H9 (cell line): ENCODE data around the gene KLHL4. TPM values are rescaled to one million over a fixed set of nuclear protein-coding genes. Genes with fewer than 3 reads are reported as not detected.
A peak's percentile ranks its signal among the peaks of the same experiment; 100 is the strongest.
"Not testable (repeated sequence)": the region's sequence is repeated elsewhere in the genome, so short reads cannot be mapped to it uniquely, and the experiment has no call there.

Experiments used
- DNase-seq: peaks from one replicate; pipeline ENCODE4 v3.0.0-alpha.2; 2017
- H2AFZ ChIP-seq: one replicate; pipeline ENCODE4 v1.6.1; 2013; ENCODE audit warnings: mild to moderate bottlenecking, low read length, control low read depth, moderate library complexity
- H2AK5ac ChIP-seq: 2 replicates; pipeline ENCODE4 v1.6.1; 2013; ENCODE audit warnings: low read length, control low read depth, mixed read lengths; ENCODE audit not compliant: insufficient read length
- H2BK120ac ChIP-seq: one replicate; pipeline ENCODE4 v1.6.1; 2013; ENCODE audit warnings: low read depth, mild to moderate bottlenecking, low read length, control low read depth, inconsistent platforms; ENCODE audit not compliant: poor library complexity, severe bottlenecking
- H2BK12ac ChIP-seq: 2 replicates; pipeline ENCODE4 v1.6.1; 2013; ENCODE audit warnings: low read length, control low read depth, mixed read lengths, low read depth; ENCODE audit not compliant: insufficient read length
- H2BK15ac ChIP-seq: 2 replicates; pipeline ENCODE4 v1.6.1; 2013; ENCODE audit warnings: low read depth, low read length, control low read depth
- H2BK20ac ChIP-seq: one replicate; pipeline ENCODE4 v1.6.1; 2013; ENCODE audit warnings: low read depth, mild to moderate bottlenecking, low read length, control low read depth, inconsistent platforms; ENCODE audit not compliant: poor library complexity, severe bottlenecking
- H2BK5ac ChIP-seq: 2 replicates; pipeline ENCODE4 v1.6.1; 2013; ENCODE audit warnings: low read length, control low read depth, mixed read lengths; ENCODE audit not compliant: insufficient read length
- H3K14ac ChIP-seq: 2 replicates; pipeline ENCODE4 v1.6.1; 2013; ENCODE audit warnings: low read length, control low read depth; ENCODE audit not compliant: insufficient read depth
- H3K18ac ChIP-seq: 2 replicates; pipeline ENCODE4 v1.6.1; 2013; ENCODE audit warnings: low read depth, mild to moderate bottlenecking, mixed read lengths, low read length, control low read depth; ENCODE audit not compliant: insufficient read length
- H3K23ac ChIP-seq: 2 replicates; pipeline ENCODE4 v1.6.1; 2013; ENCODE audit warnings: low read length, control low read depth, mixed read lengths, low read depth; ENCODE audit not compliant: insufficient read length
- H3K23me2 ChIP-seq: 2 replicates; pipeline ENCODE4 v1.6.1; 2013; ENCODE audit warnings: low read depth, mild to moderate bottlenecking, mixed read lengths, low read length, control low read depth; ENCODE audit not compliant: insufficient read length, poor library complexity, severe bottlenecking
- H3K27ac ChIP-seq: 2 replicates; pipeline ENCODE4 v1.5.1; 2013; ENCODE audit warnings: low read length, control low read depth, mixed read lengths, low read depth; ENCODE audit not compliant: insufficient read length
- H3K27me3 ChIP-seq: 2 replicates; pipeline ENCODE4 v1.6.1; 2013; ENCODE audit warnings: low read length, control low read depth, inconsistent platforms; ENCODE audit not compliant: insufficient read depth
- H3K4ac ChIP-seq: 2 replicates; pipeline ENCODE4 v1.6.1; 2013; ENCODE audit warnings: low read depth, mild to moderate bottlenecking, control low read depth, inconsistent platforms, low read length, moderate library complexity
- H3K4me1 ChIP-seq: 2 replicates; pipeline ENCODE4 v1.6.1; 2013; ENCODE audit warnings: low read length, control low read depth, inconsistent platforms; ENCODE audit not compliant: insufficient read depth
- H3K4me2 ChIP-seq: 2 replicates; pipeline ENCODE4 v1.6.1; 2013; ENCODE audit warnings: low read length, control low read depth, mixed read lengths; ENCODE audit not compliant: insufficient read length, insufficient read depth
- H3K56ac ChIP-seq: 2 replicates; pipeline ENCODE4 v1.6.1; 2013; ENCODE audit warnings: low read depth, mild to moderate bottlenecking, mixed read lengths, low read length, control low read depth; ENCODE audit not compliant: insufficient read length
- H3K79me1 ChIP-seq: 2 replicates; pipeline ENCODE4 v1.6.1; 2013; ENCODE audit warnings: low read depth, mild to moderate bottlenecking, moderate library complexity, low read length, control low read depth, inconsistent platforms; ENCODE audit not compliant: insufficient read depth, poor library complexity, severe bottlenecking
- H3K79me2 ChIP-seq: 2 replicates; pipeline ENCODE4 v1.6.1; 2013; ENCODE audit warnings: low read length, control low read depth, inconsistent platforms; ENCODE audit not compliant: insufficient read depth
- H3K9ac ChIP-seq: 2 replicates; pipeline ENCODE4 v1.6.1; 2013; ENCODE audit warnings: low read length, control low read depth, mixed read lengths; ENCODE audit not compliant: insufficient read length; ENCODE audit errors: extremely low read depth
- H3K9me3 ChIP-seq: one replicate; pipeline ENCODE4 v1.6.1; 2013; ENCODE audit warnings: low read depth, low read length, inconsistent platforms; ENCODE audit not compliant: control insufficient read depth
- H3T11ph ChIP-seq: one replicate; pipeline ENCODE4 v1.6.1; 2013; ENCODE audit warnings: mild to moderate bottlenecking, low read length, control low read depth, inconsistent platforms
- H4K20me1 ChIP-seq: one replicate; pipeline ENCODE4 v1.6.1; 2013; ENCODE audit not compliant: control insufficient read depth, insufficient read length, insufficient read depth
- H4K5ac ChIP-seq: 2 replicates; pipeline ENCODE4 v1.6.1; 2013; ENCODE audit warnings: low read depth, mild to moderate bottlenecking, mixed read lengths, low read length, control low read depth; ENCODE audit not compliant: insufficient read length
- H4K8ac ChIP-seq: replicated peaks from 2 replicates; pipeline ENCODE4 v1.6.1; 2013; ENCODE audit warnings: low read length, control low read depth, mixed read lengths, low read depth; ENCODE audit not compliant: insufficient read length
- H4K91ac ChIP-seq: 2 replicates; pipeline ENCODE4 v1.6.1; 2013; ENCODE audit warnings: low read depth, mild to moderate bottlenecking, moderate library complexity, mixed read lengths, low read length, control low read depth; ENCODE audit not compliant: insufficient read length
- H3K27ac Mint-ChIP-seq, 3 experiments: 2 replicates in 2 of 3; 3 replicates in 1 of 3; pipeline ENCODE4 v1.8.0; 2020 to 2021; ENCODE audit warnings: mixed read lengths in 3 of 3, mild to moderate bottlenecking in 1 of 3, moderate library complexity in 1 of 3
- H3K27me3 Mint-ChIP-seq: 2 replicates; pipeline ENCODE4 v1.8.0; 2021; ENCODE audit warnings: low read depth, mild to moderate bottlenecking, moderate library complexity, mixed read lengths
- H3K36me3 Mint-ChIP-seq, 3 experiments: 2 replicates in 2 of 3; 3 replicates in 1 of 3; pipeline ENCODE4 v1.8.0; 2020 to 2021; ENCODE audit warnings: low read depth in 3 of 3, mixed read lengths in 3 of 3; ENCODE audit not compliant: insufficient read depth in 1 of 3
- H3K4me1 Mint-ChIP-seq, 2 experiments: 2 replicates each; pipeline ENCODE4 v1.8.0; 2020; ENCODE audit warnings: mixed read lengths in 2 of 2
- H3K4me3 Mint-ChIP-seq, 2 experiments: 2 replicates in 1 of 2; 3 replicates in 1 of 2; pipeline ENCODE4 v1.8.0; 2020 to 2021; ENCODE audit warnings: mild to moderate bottlenecking in 2 of 2, mixed read lengths in 2 of 2, moderate library complexity in 1 of 2
- H3K9me3 Mint-ChIP-seq, 2 experiments: 2 replicates in 1 of 2; 3 replicates in 1 of 2; pipeline ENCODE4 v1.8.0; 2020; ENCODE audit warnings: mild to moderate bottlenecking in 2 of 2, mixed read lengths in 2 of 2, moderate library complexity in 1 of 2
- CTCF ChIP-seq: fragments of 200-600 bp; sonication (generic); conservative IDR thresholded peaks from 3 replicates; pipeline ENCODE4 v1.8.0; 2021; ENCODE audit warnings: antibody characterized with exemption, mild to moderate bottlenecking
- WGBS: extraction: QIAGEN DNeasy Blood & Tissue Kit; methylation state at CpG from one replicate; pipeline ENCODE4 v1.1.7; 2013; ENCODE audit warnings: missing lambda C conversion rate, low lambda C conversion rate, mixed read lengths; ENCODE audit not compliant: insufficient read length; ENCODE audit errors: extremely low coverage; 5-methylcytosine and 5-hydroxymethylcytosine counted together
- total RNA-seq: library from RNA; stranded (reverse); gene quantifications from 2 replicates; pipeline ENCODE4 v1.2.1, GENCODE V29; 2021

The KLHL4 gene
- total RNA-seq, 1 experiment from 2014 or later = 22.3 TPM

- peaks cover 25 to 39% of the 10 kb centered on the region in 2 experiments for H3K9me3 Mint-ChIP-seq
These were observed 170.1 kb downstream of the KLHL4 start for GRCh38 chrX:87687703-87688102.

DNA sequence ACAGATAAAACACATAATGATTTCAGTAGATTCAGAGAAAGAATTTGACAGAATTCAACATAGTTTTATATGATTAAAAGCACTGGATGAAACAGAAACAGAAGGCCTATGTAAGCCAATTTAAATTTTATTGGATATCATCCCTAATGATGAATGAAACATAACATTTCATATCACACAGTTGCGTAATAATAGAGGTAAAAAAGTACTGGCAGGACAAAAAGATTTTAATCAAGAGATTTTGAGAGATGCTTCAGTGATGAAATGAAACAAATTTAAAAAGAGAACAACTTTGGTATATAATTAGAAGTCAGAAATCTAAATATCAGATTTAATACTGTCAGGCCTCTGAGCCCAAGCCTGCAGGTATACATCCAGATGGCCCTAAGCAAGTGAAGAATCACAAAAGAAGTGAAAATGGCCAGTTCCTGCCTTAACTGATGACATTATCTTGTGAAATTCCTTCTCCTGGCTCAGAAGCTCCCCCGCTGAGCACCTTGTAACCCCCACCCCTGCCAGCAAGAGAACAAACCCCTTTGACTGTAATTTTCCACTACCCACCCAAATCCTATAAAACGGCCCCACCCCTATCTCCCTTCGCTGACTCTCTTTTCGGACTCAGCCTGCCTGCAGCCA is 170.6 kb downstream of the KLHL4 start:
- Mint-ChIP-seq H3K4me1 (peaks cover 23 to 49% of the 10 kb centered on the region in 2 experiments), H3K9me3 (peaks cover 21 to 36% of the 10 kb centered on the region in 2 experiments; a peak in 4 of 5 replicates), H3K4me3 (peak overlapping the region in 1 of 2 experiments; percentile 28; a peak in 4 of 5 replicates), H3K36me3 (peaks cover 34 to 75% (median 37%) of the 10 kb centered on the region in 3 experiments), H3K27ac (peak overlapping the region; percentile 87 to 98 (median 93))
- not testable (repeated sequence) for H3K14ac ChIP-seq, H2BK120ac ChIP-seq, H3K9me3 ChIP-seq, H3K9ac ChIP-seq, H4K8ac ChIP-seq, H3K56ac ChIP-seq, H2AFZ ChIP-seq, H3K4ac ChIP-seq, H3T11ph ChIP-seq, H3K27me3 Mint-ChIP-seq, H3K79me1 ChIP-seq, H2BK20ac ChIP-seq, H4K91ac ChIP-seq, H3K4me1 ChIP-seq, H3K23me2 ChIP-seq, H3K4me2 ChIP-seq, H3K27me3 ChIP-seq, H2BK12ac ChIP-seq, H2AK5ac ChIP-seq, H3K79me2 ChIP-seq, H4K20me1 ChIP-seq, H3K23ac ChIP-seq, H2BK5ac ChIP-seq, H2BK15ac ChIP-seq, H4K5ac ChIP-seq, H3K18ac ChIP-seq
- WGBS = no CpG with 5 or more reads among the region's 5 CpGs
- peak overlapping the region; percentile 97 for H3K27ac ChIP-seq
- DNase-seq = peak; percentile 59

More at GRCh38 chrX:87687703-87688102, 170.1 kb downstream of the KLHL4 start:
- Histone ChIP-seq H3K18ac (peak overlapping the region; percentile 75), H4K20me1 (no peaks in the 10 kb centered on the region), H3K23me2 (no peaks in the 10 kb centered on the region), H3K27me3 (no peaks in the 10 kb centered on the region), H2BK20ac (no peak overlapping the region), H3K14ac (no peak overlapping the region; the same call in 1 of the 2 replicates), H2AFZ (no peak overlapping the region), H3K56ac (no peak overlapping the region), H3K27ac (peak overlapping the region; percentile 97), H2BK12ac (no peak overlapping the region), H3K79me2 (peaks cover 3% of the 10 kb centered on the region; the same call in 1 of the 2 replicates), H3K23ac (no peak overlapping the region), H2AK5ac (no peak overlapping the region), H3K79me1 (no peaks in the 10 kb centered on the region), H4K5ac (no peak overlapping the region), H4K91ac (no peak overlapping the region), H3T11ph (no peak overlapping the region), H3K4me2 (peak overlapping the region; percentile 33), H2BK5ac (no peak overlapping the region), H4K8ac (no peak overlapping the region), H2BK15ac (no peak overlapping the region), H3K4ac (no peak overlapping the region), H3K4me1 (no peaks in the 10 kb centered on the region), H2BK120ac (no peak overlapping the region), H3K9ac (peak overlapping the region; percentile 62), H3K9me3 (no peaks in the 10 kb centered on the region)
- Mint-ChIP-seq H3K27ac (peak overlapping the region; percentile 88 to 99 (median 98); a peak in 6 of 7 replicates), H3K27me3 (no peaks in the 10 kb centered on the region; the same call in 1 of the 2 replicates), H3K4me3 (peak overlapping the region; percentile 24 to 34; a peak in 2 of 5 replicates), H3K36me3 (peaks cover 37 to 80% (median 42%) of the 10 kb centered on the region in 3 experiments), H3K4me1 (peaks cover 23 to 51% of the 10 kb centered on the region in 2 experiments)
- no peak for TF ChIP-seq CTCF
- DNase-seq = no peak
- no CpG with 5 or more reads among the region's 1 CpG for WGBS
